Stomach smooth muscle (tissue), 2 donors: ENCODE results near the gene KAT6B.

ENCODE experiments used
- H3K27ac ChIP-seq: one replicate; pipeline ENCODE4 v1.7.0; 2013; ENCODE audit warnings: mild to moderate bottlenecking, low read length, inconsistent platforms
- H3K27me3 ChIP-seq, 2 donors: one replicate each; pipeline ENCODE4 v1.7.0; 2013; ENCODE audit warnings: low read length in 2 of 2; ENCODE audit not compliant: insufficient read depth in 2 of 2, control insufficient read depth in 1 of 2
- H3K36me3 ChIP-seq, 2 donors: one replicate each; pipeline ENCODE4 v1.7.0; 2013; ENCODE audit warnings: low read length in 2 of 2; ENCODE audit not compliant: control insufficient read depth in 2 of 2, insufficient read depth in 2 of 2
- H3K4me1 ChIP-seq: one replicate; pipeline ENCODE4 v1.7.0; 2013; ENCODE audit warnings: low read length; ENCODE audit not compliant: control insufficient read depth, insufficient read depth
- H3K4me3 ChIP-seq, 2 donors: one replicate each; pipeline ENCODE4 v1.7.0; 2013; ENCODE audit warnings: low read length in 2 of 2
- H3K9ac ChIP-seq, 2 donors: one replicate each; pipeline ENCODE4 v1.7.0; 2013; ENCODE audit warnings: low read length in 2 of 2, mild to moderate bottlenecking in 1 of 2
- H3K9me3 ChIP-seq, 2 donors: one replicate each; pipeline ENCODE4 v1.7.0; 2013; ENCODE audit warnings: low read length in 2 of 2; ENCODE audit not compliant: control insufficient read depth in 2 of 2
- donor health status: healthy.
- donor health status: Pancreatic carcinoma.

KAT6B gene

DNA sequence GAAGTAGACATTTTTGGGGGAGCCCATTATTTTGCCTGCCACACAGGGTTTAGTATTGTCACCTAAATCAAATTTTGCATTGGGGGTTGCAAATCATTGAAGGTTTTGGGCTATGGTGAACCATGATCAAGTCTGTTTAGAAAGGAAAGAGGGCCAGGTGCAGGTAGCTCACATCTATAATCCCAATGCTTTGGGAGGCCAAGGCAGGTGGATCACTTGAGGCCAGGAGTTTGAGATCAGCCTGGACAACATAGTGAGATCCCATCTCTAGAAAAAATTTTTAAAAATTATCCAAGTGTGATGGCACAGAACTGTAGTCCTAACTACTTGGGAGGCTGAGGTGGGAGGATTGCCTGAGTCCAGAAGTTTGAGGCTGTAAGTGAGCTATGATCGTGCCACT is 31.2 kb downstream of the KAT6B start:
- H3K4me3 ChIP-seq: no peak overlapping the region
- H3K4me1 ChIP-seq: peaks cover 12% of the 10 kb centered on the region
- no peak overlapping the region for H3K9ac ChIP-seq
- H3K9me3 ChIP-seq: no peaks in the 10 kb centered on the region
- H3K36me3 ChIP-seq: no peaks in the 10 kb centered on the region
- H3K27me3 ChIP-seq: no peaks in the 10 kb centered on the region
- H3K27ac ChIP-seq: no peak overlapping the region

DNA sequence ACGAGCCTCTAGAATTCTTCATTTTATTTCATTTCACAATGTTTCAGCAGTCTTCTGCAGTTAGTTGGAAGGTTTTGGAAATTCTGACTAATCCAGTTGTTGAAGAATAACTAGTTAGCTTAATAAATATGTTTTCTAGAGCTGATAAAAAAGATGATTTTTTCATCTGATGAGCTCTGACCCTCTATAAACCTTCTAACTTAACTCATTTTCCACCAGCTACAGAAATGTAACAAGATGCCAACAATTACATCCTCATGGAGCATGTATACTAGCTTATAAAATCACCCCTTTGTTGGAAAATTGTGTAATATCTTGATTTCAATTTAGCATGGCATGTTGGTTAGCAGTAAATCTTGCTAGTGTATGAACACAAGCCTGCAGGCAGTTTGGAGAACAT is 33.1 kb downstream of the KAT6B start:
- Histone ChIP-seq H3K27ac (no peak overlapping the region), H3K9me3 (no peaks in the 10 kb centered on the region), H3K4me3 (no peak overlapping the region), H3K27me3 (no peaks in the 10 kb centered on the region), H3K9ac (no peak overlapping the region), H3K36me3 (no peaks in the 10 kb centered on the region), H3K4me1 (peaks cover 8% of the 10 kb centered on the region)

DNA sequence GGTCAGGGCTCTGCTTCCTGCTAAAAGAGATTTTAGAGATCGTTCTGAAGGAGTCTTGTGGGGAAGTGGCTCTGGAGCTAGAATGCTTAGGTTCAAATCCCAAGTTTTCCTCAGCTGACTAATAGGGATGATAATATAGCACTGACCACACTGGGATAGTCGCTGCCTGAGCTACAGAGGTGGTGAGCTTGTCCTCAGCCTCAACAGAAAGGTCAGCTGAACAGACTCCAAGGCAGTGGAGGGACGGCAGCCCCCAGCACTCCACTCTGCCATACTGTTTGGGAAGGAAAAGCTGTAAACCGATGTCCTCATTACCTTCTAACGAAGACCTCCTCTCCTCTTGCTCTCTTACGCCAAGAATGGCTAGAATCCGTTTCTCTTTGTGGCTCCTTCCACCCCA is 36.2 kb downstream of the KAT6B start:
- Histone ChIP-seq H3K9me3 (no peaks in the 10 kb centered on the region), H3K4me3 (no peak overlapping the region), H3K36me3 (no peaks in the 10 kb centered on the region), H3K9ac (no peak overlapping the region), H3K4me1 (peaks cover 5% of the 10 kb centered on the region), H3K27ac (no peak overlapping the region), H3K27me3 (no peaks in the 10 kb centered on the region)

- no peaks in the 10 kb centered on the region for H3K27me3 ChIP-seq
- no peak overlapping the region for H3K9ac ChIP-seq
- no peak overlapping the region for H3K27ac ChIP-seq
- no peaks in the 10 kb centered on the region for H3K9me3 ChIP-seq
- H3K36me3 ChIP-seq: no peaks in the 10 kb centered on the region
- peaks cover 6% of the 10 kb centered on the region for H3K4me1 ChIP-seq
- no peak overlapping the region for H3K4me3 ChIP-seq
Observed at GRCh38 chr10:74863551-74863950, 37.2 kb downstream of the KAT6B start.

DNA sequence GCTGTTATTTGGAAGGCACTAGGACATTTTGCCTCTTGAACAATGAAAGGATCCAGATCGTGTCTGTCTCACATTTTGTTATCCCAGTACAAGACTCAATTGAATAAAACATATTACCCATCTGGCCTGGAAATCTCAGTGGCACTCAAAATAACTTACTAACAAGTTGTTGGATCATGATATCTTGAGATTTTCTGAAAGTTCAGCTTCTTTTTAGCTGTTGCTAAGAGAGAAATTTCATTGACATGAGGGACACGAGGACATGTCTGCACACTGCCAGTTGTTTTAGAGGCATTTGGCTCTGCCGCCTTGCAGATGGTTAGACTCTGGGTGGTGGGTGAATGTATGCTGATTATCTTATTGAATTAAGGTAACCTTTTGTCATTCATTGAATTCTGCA is 41.0 kb downstream of the KAT6B start:
- Histone ChIP-seq H3K9me3 (no peaks in the 10 kb centered on the region), H3K4me1 (peaks cover 14% of the 10 kb centered on the region), H3K4me3 (no peak overlapping the region), H3K27me3 (no peaks in the 10 kb centered on the region), H3K36me3 (no peaks in the 10 kb centered on the region), H3K9ac (no peak overlapping the region), H3K27ac (no peak overlapping the region)

DNA sequence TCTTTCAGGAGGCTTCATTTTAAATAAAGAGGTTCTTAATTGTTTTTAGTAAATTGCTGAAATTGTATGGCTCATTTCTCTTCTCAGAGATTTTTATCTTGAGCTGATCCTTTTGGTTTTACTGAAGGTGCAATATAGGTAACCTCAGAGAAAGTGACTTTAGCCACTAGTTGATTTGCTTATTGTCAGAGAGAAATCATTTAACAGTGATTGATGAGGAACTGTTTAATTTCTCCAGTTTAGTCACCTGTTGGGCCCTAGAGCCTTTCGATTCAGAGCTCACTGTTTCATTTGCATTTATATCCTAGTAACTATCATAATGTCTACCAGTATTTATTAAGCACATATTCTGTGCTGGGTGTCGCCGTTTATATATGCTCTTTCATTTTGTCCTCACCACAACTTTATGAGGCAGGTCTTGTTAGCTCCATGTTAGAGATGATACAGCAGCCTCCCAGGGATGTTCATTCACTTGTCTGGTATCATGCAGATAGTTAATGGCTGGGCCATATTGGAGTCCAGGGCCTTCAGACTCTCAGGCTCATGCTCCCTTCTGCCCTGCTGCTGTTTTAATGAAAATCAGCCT is 42.1 kb downstream of the KAT6B start:
- no peak overlapping the region for H3K4me3 ChIP-seq
- no peaks in the 10 kb centered on the region for H3K27me3 ChIP-seq
- no peaks in the 10 kb centered on the region for H3K9me3 ChIP-seq
- no peaks in the 10 kb centered on the region for H3K36me3 ChIP-seq
- H3K9ac ChIP-seq: no peak overlapping the region
- H3K27ac ChIP-seq: no peak overlapping the region
- peaks cover 14% of the 10 kb centered on the region for H3K4me1 ChIP-seq

DNA sequence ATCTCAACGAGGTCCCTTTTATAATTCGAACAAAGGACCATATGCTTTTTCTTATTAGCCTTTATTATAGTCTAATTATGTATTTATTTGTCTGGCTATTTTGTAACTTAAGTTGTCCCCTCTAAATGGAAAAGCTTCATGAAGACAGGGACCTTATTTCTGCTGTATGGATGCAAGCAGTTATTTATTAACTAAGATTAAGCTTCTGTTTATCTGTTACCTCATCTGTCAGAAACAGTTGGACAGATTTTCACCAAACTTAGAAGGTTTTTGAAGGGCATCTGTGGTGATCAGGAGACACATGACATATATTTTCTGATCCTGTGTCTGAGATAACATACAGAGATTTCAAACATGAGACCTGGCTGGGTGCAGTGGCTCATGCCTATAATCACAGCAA is 43.2 kb downstream of the KAT6B start:
- Histone ChIP-seq H3K27me3 (no peaks in the 10 kb centered on the region), H3K9ac (no peak overlapping the region), H3K36me3 (no peaks in the 10 kb centered on the region), H3K4me1 (peaks cover 16% of the 10 kb centered on the region), H3K9me3 (no peaks in the 10 kb centered on the region), H3K4me3 (no peak overlapping the region), H3K27ac (no peak overlapping the region)

DNA sequence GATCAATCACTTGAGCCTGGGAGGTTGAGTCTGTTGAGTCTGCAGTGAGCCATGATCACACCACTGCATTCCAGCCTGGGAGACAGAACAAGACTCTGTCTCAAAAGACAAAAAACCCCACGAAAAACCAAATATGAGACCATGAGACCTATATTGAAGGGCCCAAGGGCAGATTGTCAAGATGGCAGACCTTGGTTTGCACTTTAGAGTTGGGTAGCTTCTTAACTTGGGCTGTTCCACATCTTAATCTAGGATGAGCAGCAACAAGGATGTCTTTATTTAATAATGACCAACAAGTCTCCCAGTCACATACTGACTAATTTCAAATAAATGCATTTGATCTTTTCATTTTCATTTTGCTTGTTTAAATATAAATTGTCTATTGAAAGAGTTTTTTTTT is 43.8 kb downstream of the KAT6B start:
- Histone ChIP-seq H3K4me1 (peaks cover 16% of the 10 kb centered on the region), H3K27ac (no peak overlapping the region), H3K9ac (no peak overlapping the region), H3K9me3 (no peaks in the 10 kb centered on the region), H3K27me3 (no peaks in the 10 kb centered on the region), H3K36me3 (no peaks in the 10 kb centered on the region), H3K4me3 (no peak overlapping the region)

DNA sequence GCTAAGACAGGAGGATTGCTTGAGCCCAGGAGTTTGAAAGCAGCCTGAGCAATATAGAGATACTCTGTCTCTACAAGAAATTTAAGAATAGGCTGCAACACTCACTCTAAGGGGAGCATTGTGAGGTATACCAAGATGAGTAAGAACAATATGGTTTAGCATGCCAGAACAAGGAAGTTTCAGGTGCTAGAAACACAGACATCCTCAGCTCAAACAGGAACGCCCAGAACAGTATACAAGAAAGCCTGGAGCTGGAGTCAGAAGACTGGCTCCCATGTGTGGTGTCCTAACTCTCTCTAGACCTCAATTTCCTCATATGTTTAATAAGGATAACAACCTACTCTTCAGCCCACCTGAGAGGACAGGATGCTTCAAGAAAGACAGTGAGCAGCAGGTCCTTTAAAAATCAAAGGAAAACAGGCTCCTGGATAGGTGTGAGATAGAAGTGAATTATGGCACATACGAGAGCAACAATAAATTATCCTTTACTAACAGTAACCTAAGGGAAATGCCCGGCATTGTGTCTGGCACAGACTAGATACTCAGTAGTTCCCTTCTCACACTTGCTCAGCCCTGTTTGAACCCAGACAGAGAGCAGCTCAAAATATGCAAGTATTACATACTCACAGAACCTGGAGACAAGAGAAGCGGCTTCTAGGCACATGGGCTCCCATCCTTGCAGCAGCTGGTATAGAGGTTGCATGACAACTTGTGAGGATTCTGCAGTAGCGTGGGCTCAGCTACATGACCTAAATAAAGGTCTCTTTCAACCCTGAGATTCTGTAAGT is 45.4 kb downstream of the KAT6B start:
- H3K9me3 ChIP-seq: no peaks in the 10 kb centered on the region
- no peak overlapping the region for H3K4me3 ChIP-seq
- no peaks in the 10 kb centered on the region for H3K36me3 ChIP-seq
- no peak overlapping the region for H3K27ac ChIP-seq
- H3K9ac ChIP-seq: no peak overlapping the region
- H3K27me3 ChIP-seq: no peaks in the 10 kb centered on the region
- H3K4me1 ChIP-seq: peaks cover 16% of the 10 kb centered on the region

- Histone ChIP-seq H3K4me1 (peaks cover 10% of the 10 kb centered on the region), H3K4me3 (no peak overlapping the region), H3K27me3 (no peaks in the 10 kb centered on the region), H3K27ac (no peak overlapping the region), H3K9me3 (no peaks in the 10 kb centered on the region), H3K9ac (no peak overlapping the region), H3K36me3 (no peaks in the 10 kb centered on the region)
Observed at GRCh38 chr10:74873803-74874454, 47.5 kb downstream of the KAT6B start.

- Histone ChIP-seq H3K9ac (no peak overlapping the region), H3K27ac (no peak overlapping the region), H3K36me3 (no peaks in the 10 kb centered on the region), H3K27me3 (no peaks in the 10 kb centered on the region), H3K9me3 (no peaks in the 10 kb centered on the region), H3K4me3 (no peak overlapping the region), H3K4me1 (peaks cover 10% of the 10 kb centered on the region)
Observed at GRCh38 chr10:74874649-74875048, 48.2 kb downstream of the KAT6B start.
